NCI-H2081 (cell line): ENCODE data around the gene ARHGAP42.

ENCODE experiments used
- DNase-seq, 2 experiments: peaks; one replicate each; lab custom pipeline; 2025; lab: John Stamatoyannopoulos, UW

Gene ARHGAP42

GRCh38 chr11:100760744-100761143 lies 73.7 kb downstream of the ARHGAP42 start:
- no peak for DNase-seq

GRCh38 chr11:100761841-100762240 lies 74.8 kb downstream of the ARHGAP42 start:
- DNase-seq = no peak

- DNase-seq = no peak
Observed at GRCh38 chr11:100766764-100767163, 79.7 kb downstream of the ARHGAP42 start.

- no peak for DNase-seq
Observed at GRCh38 chr11:100769165-100769564, 82.1 kb downstream of the ARHGAP42 start.

GRCh38 chr11:100769617-100770016 lies 82.5 kb downstream of the ARHGAP42 start:
- no peak for DNase-seq

GRCh38 chr11:100774132-100774531 lies 87.0 kb downstream of the ARHGAP42 start:
- no peak for DNase-seq

- no peak for DNase-seq
Observed at GRCh38 chr11:100774859-100775258, 87.8 kb downstream of the ARHGAP42 start.

GRCh38 chr11:100776212-100776896 lies 89.3 kb downstream of the ARHGAP42 start:
- no peak for DNase-seq

GRCh38 chr11:100777103-100777502 lies 90.0 kb downstream of the ARHGAP42 start:
- peak in 1 of 2 experiments; percentile 25 for DNase-seq

GRCh38 chr11:100777736-100778135 lies 90.6 kb downstream of the ARHGAP42 start:
- no peak for DNase-seq

- DNase-seq = no peak
Observed at GRCh38 chr11:100778166-100778785, 91.2 kb downstream of the ARHGAP42 start.

- no peak for DNase-seq
Observed at GRCh38 chr11:100780470-100780869, 93.4 kb downstream of the ARHGAP42 start.

GRCh38 chr11:100785148-100785983 lies 98.3 kb downstream of the ARHGAP42 start:
- DNase-seq = no peak

GRCh38 chr11:100788561-100789295 lies 101.6 kb downstream of the ARHGAP42 start:
- no peak for DNase-seq

GRCh38 chr11:100789500-100789899 lies 102.4 kb downstream of the ARHGAP42 start:
- no peak for DNase-seq

- DNase-seq = no peak
Observed at GRCh38 chr11:100790073-100790472, 103.0 kb downstream of the ARHGAP42 start.

- DNase-seq = no peak
Observed at GRCh38 chr11:100791103-100791502, 104.0 kb downstream of the ARHGAP42 start.

GRCh38 chr11:100791860-100792259 lies 104.8 kb downstream of the ARHGAP42 start:
- DNase-seq = no peak

- DNase-seq = no peak
Observed at GRCh38 chr11:100793525-100793924, 106.4 kb downstream of the ARHGAP42 start.

- DNase-seq = no peak
Observed at GRCh38 chr11:100794446-100794845, 107.4 kb downstream of the ARHGAP42 start.

GRCh38 chr11:100799445-100799844 lies 112.4 kb downstream of the ARHGAP42 start:
- DNase-seq = no peak

- no peak for DNase-seq
Observed at GRCh38 chr11:100800202-100800601, 113.1 kb downstream of the ARHGAP42 start.
